Liver (tissue), 3 donors: ENCODE measurements around the gene CCDC191.

Experiments used
- TF ChIP-seq, protein P1 (sequence below): fragments of 150-350 bp; IDR thresholded peaks from 2 replicates; pipeline ENCODE4 v1.5.1; 2017; ENCODE audit warnings: improper control_type of control experiment, low read depth, low read length; ENCODE audit not compliant: missing input control
- TF ChIP-seq, protein P2 (sequence below): IDR thresholded peaks from 2 replicates; pipeline ENCODE4 v1.6.1; 2016; ENCODE audit warnings: antibody characterized with exemption
- donor health status: healthy.
- donor health status: healthy.

DNA sequence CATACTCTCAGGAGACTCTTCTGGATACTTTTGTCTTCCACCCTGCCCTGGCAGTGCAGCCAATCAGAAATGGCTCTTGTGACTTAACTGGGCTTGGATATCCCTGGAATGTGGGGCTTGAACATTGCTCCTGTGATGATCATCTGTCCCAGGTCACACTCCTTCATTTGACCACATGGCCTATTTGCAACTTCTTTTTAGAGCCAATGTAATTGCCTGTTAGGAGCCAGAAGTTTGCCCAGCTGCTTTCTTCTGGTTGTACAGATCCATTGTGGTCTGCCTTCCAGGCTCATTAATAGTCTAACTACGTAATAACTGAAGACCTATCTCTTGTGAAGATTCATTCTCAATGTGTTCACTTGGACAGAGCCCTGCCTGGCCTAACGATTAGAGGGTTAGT is 30.0 kb upstream of the CCDC191 start:
- TF ChIP-seq, protein P1, sequence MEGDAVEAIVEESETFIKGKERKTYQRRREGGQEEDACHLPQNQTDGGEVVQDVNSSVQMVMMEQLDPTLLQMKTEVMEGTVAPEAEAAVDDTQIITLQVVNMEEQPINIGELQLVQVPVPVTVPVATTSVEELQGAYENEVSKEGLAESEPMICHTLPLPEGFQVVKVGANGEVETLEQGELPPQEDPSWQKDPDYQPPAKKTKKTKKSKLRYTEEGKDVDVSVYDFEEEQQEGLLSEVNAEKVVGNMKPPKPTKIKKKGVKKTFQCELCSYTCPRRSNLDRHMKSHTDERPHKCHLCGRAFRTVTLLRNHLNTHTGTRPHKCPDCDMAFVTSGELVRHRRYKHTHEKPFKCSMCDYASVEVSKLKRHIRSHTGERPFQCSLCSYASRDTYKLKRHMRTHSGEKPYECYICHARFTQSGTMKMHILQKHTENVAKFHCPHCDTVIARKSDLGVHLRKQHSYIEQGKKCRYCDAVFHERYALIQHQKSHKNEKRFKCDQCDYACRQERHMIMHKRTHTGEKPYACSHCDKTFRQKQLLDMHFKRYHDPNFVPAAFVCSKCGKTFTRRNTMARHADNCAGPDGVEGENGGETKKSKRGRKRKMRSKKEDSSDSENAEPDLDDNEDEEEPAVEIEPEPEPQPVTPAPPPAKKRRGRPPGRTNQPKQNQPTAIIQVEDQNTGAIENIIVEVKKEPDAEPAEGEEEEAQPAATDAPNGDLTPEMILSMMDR = no peak
- TF ChIP-seq, protein P2, sequence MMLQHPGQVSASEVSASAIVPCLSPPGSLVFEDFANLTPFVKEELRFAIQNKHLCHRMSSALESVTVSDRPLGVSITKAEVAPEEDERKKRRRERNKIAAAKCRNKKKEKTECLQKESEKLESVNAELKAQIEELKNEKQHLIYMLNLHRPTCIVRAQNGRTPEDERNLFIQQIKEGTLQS = no peak
